HG03135 (cell line): ENCODE results near the gene RAN.
"Not testable (repeated sequence)": the region's sequence is repeated elsewhere in the genome, so short reads cannot be mapped to it uniquely, and the experiment has no call there.

Experiments used
- ATAC-seq: cut with Tn5 transposase; IDR thresholded peaks from one replicate; pipeline ENCODE4 v1.9.1; 2021; ENCODE audit warnings: mild to moderate bottlenecking, moderate library complexity; ENCODE audit not compliant: unreplicated experiment

RAN gene

GRCh38 chr12:130871286-130872178, at the start of gene RAN:
TSS of gene RAN (plus strand) at chr12:130872066. CDS start at chr12:130872594, 528 bp downstream.
- peak; percentile 66 for ATAC-seq

- no peak for ATAC-seq
Observed at GRCh38 chr12:130825771-130826150, 46.1 kb upstream of the RAN start.

- ATAC-seq = no peak
Observed at GRCh38 chr12:130826151-130826801, 45.6 kb upstream of the RAN start.

- no peak for ATAC-seq
Observed at GRCh38 chr12:130827432-130827831, 44.4 kb upstream of the RAN start.

GRCh38 chr12:130828895-130829294, 43.0 kb upstream of the RAN start:
- no peak for ATAC-seq

GRCh38 chr12:130829391-130830245, 42.2 kb upstream of the RAN start:
- no peak for ATAC-seq

GRCh38 chr12:130830246-130830551, 41.7 kb upstream of the RAN start:
- no peak for ATAC-seq

GRCh38 chr12:130831246-130831645, 40.6 kb upstream of the RAN start:
- ATAC-seq = no peak

GRCh38 chr12:130831876-130832405, 39.9 kb upstream of the RAN start:
- no peak for ATAC-seq

- no peak for ATAC-seq
Observed at GRCh38 chr12:130832561-130833209, 39.2 kb upstream of the RAN start.

GRCh38 chr12:130835011-130835410, 36.9 kb upstream of the RAN start:
- ATAC-seq = no peak

- ATAC-seq = no peak
Observed at GRCh38 chr12:130835436-130835835, 36.4 kb upstream of the RAN start.

GRCh38 chr12:130838284-130838950, 33.4 kb upstream of the RAN start:
- peak; percentile 28 for ATAC-seq

GRCh38 chr12:130838951-130839769, 32.7 kb upstream of the RAN start, which contains the start of gene STX2:
TSS of gene STX2 (minus strand) at chr12:130839250. CDS start at chr12:130839099, 151 bp downstream.
- peak; percentile 80 for ATAC-seq

GRCh38 chr12:130839770-130840404, 32.0 kb upstream of the RAN start:
- ATAC-seq = no peak

GRCh38 chr12:130846369-130846768, 25.5 kb upstream of the RAN start:
- no peak for ATAC-seq

- ATAC-seq = no peak
Observed at GRCh38 chr12:130847112-130847511, 24.8 kb upstream of the RAN start.

- not testable (repeated sequence) for ATAC-seq
Observed at GRCh38 chr12:130848105-130848504, 23.8 kb upstream of the RAN start.
